ENCODE results near the gene LHX4. TPM values are rescaled to one million over a fixed set of nuclear protein-coding genes. Genes with fewer than 3 reads are reported as not detected.

The LHX4 gene
- total RNA-seq, 1 donor from 2014 or later = 2.1 TPM

DNA sequence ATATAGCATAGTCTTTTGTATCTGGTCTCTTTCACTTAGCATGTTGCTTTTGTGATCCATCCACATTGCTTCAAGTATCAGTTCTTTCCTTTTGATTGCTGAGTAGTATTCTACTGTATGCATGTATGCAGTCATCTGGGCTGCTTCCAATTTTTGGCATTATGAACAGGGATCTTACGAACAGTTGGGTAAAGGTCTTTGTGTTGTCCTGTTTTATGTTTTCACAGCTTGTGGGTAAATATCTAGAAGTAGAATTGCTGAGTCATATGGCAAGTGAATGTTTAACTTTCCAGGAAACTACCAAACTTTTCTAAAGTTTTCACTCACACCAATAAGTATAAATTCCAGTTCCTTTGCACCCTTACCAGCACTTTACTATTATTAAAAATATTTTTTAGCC lies 60.9 kb downstream of the LHX4 start:
- Mint-ChIP-seq H3K36me3 (ENCODE audit: unreplicated experiment) (peaks cover 8% of the 10 kb centered on the region), H3K27me3 (ENCODE audit: unreplicated experiment) (no peaks in the 10 kb centered on the region), H3K27ac (ENCODE audit: unreplicated experiment) (no peak overlapping the region), H3K9me3 (ENCODE audit: unreplicated experiment) (peaks cover 2% of the 10 kb centered on the region), H3K4me1 (ENCODE audit: low read depth, unreplicated experiment) (no peaks in the 10 kb centered on the region), H3K4me3 (ENCODE audit: unreplicated experiment) (no peak overlapping the region)
- no peak for DNase-seq
- TF ChIP-seq, protein P1, sequence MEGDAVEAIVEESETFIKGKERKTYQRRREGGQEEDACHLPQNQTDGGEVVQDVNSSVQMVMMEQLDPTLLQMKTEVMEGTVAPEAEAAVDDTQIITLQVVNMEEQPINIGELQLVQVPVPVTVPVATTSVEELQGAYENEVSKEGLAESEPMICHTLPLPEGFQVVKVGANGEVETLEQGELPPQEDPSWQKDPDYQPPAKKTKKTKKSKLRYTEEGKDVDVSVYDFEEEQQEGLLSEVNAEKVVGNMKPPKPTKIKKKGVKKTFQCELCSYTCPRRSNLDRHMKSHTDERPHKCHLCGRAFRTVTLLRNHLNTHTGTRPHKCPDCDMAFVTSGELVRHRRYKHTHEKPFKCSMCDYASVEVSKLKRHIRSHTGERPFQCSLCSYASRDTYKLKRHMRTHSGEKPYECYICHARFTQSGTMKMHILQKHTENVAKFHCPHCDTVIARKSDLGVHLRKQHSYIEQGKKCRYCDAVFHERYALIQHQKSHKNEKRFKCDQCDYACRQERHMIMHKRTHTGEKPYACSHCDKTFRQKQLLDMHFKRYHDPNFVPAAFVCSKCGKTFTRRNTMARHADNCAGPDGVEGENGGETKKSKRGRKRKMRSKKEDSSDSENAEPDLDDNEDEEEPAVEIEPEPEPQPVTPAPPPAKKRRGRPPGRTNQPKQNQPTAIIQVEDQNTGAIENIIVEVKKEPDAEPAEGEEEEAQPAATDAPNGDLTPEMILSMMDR (IDR thresholded peaks at IDR 0.05; ENCODE audit: partially characterized antibody, unreplicated experiment) = no peak

DNA sequence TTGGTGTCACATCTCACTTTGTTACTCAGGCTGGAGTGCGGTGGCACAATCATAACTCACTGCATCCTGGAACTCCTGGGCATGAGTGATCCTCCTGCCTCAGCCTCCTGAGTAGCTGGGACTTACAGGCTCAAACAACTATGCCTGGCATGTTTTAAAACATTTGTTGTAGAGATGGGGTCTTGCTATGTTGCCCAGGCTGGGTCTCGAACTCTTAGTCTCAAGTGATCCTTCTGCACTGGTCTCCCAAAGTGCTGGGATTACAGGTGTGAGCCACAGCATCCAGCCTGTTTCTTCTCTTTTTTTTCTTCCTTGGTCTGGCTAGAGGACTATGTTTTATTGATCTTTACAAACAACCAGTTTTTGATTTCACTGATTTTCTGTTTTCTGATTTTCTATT lies 64.6 kb downstream of the LHX4 start:
- TF ChIP-seq, protein P1 (IDR thresholded peaks at IDR 0.05; ENCODE audit: partially characterized antibody, unreplicated experiment) = no peak
- Mint-ChIP-seq H3K4me1 (ENCODE audit: low read depth, unreplicated experiment) (peaks cover 14% of the 10 kb centered on the region), H3K27ac (ENCODE audit: unreplicated experiment) (no peak overlapping the region), H3K4me3 (ENCODE audit: unreplicated experiment) (no peak overlapping the region), H3K36me3 (ENCODE audit: unreplicated experiment) (peaks cover 8% of the 10 kb centered on the region), H3K9me3 (ENCODE audit: unreplicated experiment) (peaks cover 4% of the 10 kb centered on the region), H3K27me3 (ENCODE audit: unreplicated experiment) (no peaks in the 10 kb centered on the region)
- DNase-seq = no peak

DNA sequence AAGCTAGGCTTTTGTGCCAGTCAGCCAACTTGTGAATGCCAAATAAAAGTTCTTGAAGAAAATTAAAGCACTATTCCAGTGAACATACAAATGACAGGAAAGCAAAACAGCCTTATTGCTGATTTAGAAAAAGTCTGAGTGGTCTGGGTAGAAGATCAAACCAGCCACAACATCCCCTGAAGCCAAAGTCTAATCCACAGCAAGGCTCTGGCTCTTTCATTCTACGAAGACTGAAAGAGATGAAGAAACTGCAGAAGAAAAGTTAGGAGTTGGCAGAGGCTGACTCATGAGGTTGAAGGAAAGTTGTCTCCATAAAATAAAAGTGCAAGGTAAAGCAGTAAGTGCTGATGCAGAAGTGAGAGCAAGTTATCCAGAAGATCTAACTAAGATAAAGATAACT lies 65.9 kb downstream of the LHX4 start:
- Mint-ChIP-seq H3K27ac (ENCODE audit: unreplicated experiment) (no peak overlapping the region), H3K4me1 (ENCODE audit: low read depth, unreplicated experiment) (peaks cover 16% of the 10 kb centered on the region), H3K4me3 (ENCODE audit: unreplicated experiment) (no peak overlapping the region), H3K9me3 (ENCODE audit: unreplicated experiment) (peaks cover 4% of the 10 kb centered on the region), H3K36me3 (ENCODE audit: unreplicated experiment) (peaks cover 8% of the 10 kb centered on the region), H3K27me3 (ENCODE audit: unreplicated experiment) (no peaks in the 10 kb centered on the region)
- TF ChIP-seq, protein P1 (IDR thresholded peaks at IDR 0.05; ENCODE audit: partially characterized antibody, unreplicated experiment) = no peak
- no peak for DNase-seq

DNA sequence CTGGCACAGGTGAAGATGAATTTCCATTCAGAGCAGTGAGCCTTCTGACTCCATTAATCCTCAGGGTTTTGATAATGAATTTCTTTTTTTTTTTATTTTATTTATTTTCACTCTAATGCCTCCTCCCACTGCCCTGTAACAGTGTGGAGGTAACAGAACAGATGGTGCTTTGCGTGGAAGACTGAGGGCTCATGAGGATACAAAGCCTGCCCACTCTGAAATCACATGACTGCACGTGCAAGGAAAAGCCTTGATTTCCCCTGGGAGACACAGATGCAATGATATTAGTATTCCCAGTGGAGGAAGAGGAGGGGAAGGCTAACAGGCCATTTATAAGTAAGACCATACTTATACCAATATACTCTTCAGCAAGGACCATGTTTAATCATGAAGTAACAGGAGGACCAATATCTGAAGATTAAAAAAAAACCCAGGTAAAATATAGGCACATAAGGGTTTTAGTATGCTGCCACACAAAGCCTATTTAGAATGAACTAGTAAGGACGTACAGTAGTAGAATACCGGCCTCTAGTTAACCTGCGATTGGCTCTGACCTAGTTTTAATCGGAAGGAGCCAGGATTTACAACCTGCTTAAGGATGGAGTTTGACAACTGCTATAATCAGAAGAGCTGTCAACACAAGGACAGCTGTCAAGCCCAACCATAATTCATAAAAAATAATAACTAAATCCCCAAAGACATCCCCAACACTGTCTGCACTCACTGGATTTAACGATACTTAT lies 69.6 kb downstream of the LHX4 start:
- TF ChIP-seq, protein P1 (IDR thresholded peaks at IDR 0.05; ENCODE audit: partially characterized antibody, unreplicated experiment) = no peak
- peaks cover 18% of the 10 kb centered on the region for H3K4me1 Mint-ChIP-seq (ENCODE audit: low read depth, unreplicated experiment)
- H3K4me3 Mint-ChIP-seq (ENCODE audit: unreplicated experiment) = no peak overlapping the region
- DNase-seq = no peak
- no peaks in the 10 kb centered on the region for H3K27me3 Mint-ChIP-seq (ENCODE audit: unreplicated experiment)
- H3K36me3 Mint-ChIP-seq (ENCODE audit: unreplicated experiment) = no peaks in the 10 kb centered on the region
- H3K27ac Mint-ChIP-seq (ENCODE audit: unreplicated experiment) = peak overlapping the region; percentile 83
- H3K9me3 Mint-ChIP-seq (ENCODE audit: unreplicated experiment) = peaks cover 5% of the 10 kb centered on the region

DNA sequence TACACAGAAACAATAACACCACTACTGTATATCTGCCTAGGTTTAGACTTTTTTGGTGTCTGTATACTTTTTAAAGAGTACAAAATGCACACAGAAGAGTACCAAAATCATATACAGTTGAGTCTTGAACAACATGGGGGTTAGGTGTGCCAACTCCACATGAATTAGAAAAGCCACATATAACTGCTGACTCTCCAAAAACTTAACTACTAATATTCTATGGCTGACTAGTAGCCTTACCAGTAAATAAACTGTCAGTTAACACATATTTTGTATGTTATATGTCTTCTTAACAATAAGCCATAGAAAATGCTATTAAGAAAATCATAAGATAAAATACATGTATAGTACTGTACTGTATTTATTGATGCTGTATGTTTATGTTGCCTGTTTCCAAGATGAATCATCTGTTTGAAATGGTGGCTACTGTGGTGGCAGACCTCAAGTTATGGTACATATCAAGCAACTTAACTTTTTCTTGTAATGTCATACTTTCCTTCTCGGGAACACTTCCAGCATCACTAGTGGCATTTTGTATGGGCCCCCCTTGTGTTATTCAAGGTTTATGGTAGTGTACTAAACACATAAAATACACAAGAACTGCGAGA lies 71.2 kb downstream of the LHX4 start:
- Mint-ChIP-seq H3K4me1 (ENCODE audit: low read depth, unreplicated experiment) (peaks cover 17% of the 10 kb centered on the region), H3K9me3 (ENCODE audit: unreplicated experiment) (peaks cover 3% of the 10 kb centered on the region), H3K36me3 (ENCODE audit: unreplicated experiment) (no peaks in the 10 kb centered on the region), H3K27me3 (ENCODE audit: unreplicated experiment) (no peaks in the 10 kb centered on the region), H3K4me3 (ENCODE audit: unreplicated experiment) (no peak overlapping the region), H3K27ac (ENCODE audit: unreplicated experiment) (no peak overlapping the region)
- DNase-seq = no peak
- TF ChIP-seq, protein P1 (IDR thresholded peaks at IDR 0.05; ENCODE audit: partially characterized antibody, unreplicated experiment) = no peak

Measured in glutamatergic neuron (in vitro differentiated cells).